GM19023 (cell line): Measurements from ENCODE around the gene SCN9A.
"Not testable (repeated sequence)": the region's sequence is repeated elsewhere in the genome, so short reads cannot be mapped to it uniquely, and the experiment has no call there.

ENCODE experiments used
- ATAC-seq: cut with Tn5 transposase; IDR thresholded peaks from one replicate; pipeline ENCODE4 v1.9.1; 2021; ENCODE audit warnings: mild to moderate bottlenecking, moderate library complexity; ENCODE audit not compliant: unreplicated experiment

The SCN9A gene

GRCh38 chr2:166375736-166376487 lies at the start of gene SCN9A:
Gene SCN9A, minus strand, starts transcription at chr2:166375944. Its CDS starts 64,188 bp downstream, at chr2:166311756.
- ATAC-seq, result no peak

- no peak for ATAC-seq
These were observed 49.1 kb upstream of the SCN9A start for GRCh38 chr2:166424841-166425240.

GRCh38 chr2:166419616-166419934 lies 43.8 kb upstream of the SCN9A start:
- no peak for ATAC-seq

- ATAC-seq, result no peak
These were observed 43.3 kb upstream of the SCN9A start for GRCh38 chr2:166418853-166419615.

GRCh38 chr2:166417669-166418068 lies 41.9 kb upstream of the SCN9A start:
- ATAC-seq, result no peak

GRCh38 chr2:166413255-166413654 lies 37.5 kb upstream of the SCN9A start:
- no peak for ATAC-seq

- no peak for ATAC-seq
These were observed 35.9 kb upstream of the SCN9A start for GRCh38 chr2:166411473-166412230.

- ATAC-seq, result no peak
These were observed 35.2 kb upstream of the SCN9A start for GRCh38 chr2:166410828-166411472.

GRCh38 chr2:166407746-166408145 lies 32.0 kb upstream of the SCN9A start:
- ATAC-seq, result not testable (repeated sequence)

- ATAC-seq, result no peak
These were observed 30.6 kb upstream of the SCN9A start for GRCh38 chr2:166406374-166406773.

- no peak for ATAC-seq
These were observed 29.8 kb upstream of the SCN9A start for GRCh38 chr2:166405569-166405926.

- no peak for ATAC-seq
These were observed 29.3 kb upstream of the SCN9A start for GRCh38 chr2:166404831-166405568.

- ATAC-seq, result no peak
These were observed 18.5 kb upstream of the SCN9A start for GRCh38 chr2:166394245-166394644.

- no peak for ATAC-seq
These were observed 17.3 kb upstream of the SCN9A start for GRCh38 chr2:166393008-166393407.

GRCh38 chr2:166388481-166389070 lies 12.8 kb upstream of the SCN9A start:
- no peak for ATAC-seq

- ATAC-seq, result no peak
These were observed 9.6 kb upstream of the SCN9A start for GRCh38 chr2:166385313-166385712.

- ATAC-seq, result no peak
These were observed 9.0 kb upstream of the SCN9A start for GRCh38 chr2:166384774-166385173.

GRCh38 chr2:166382448-166382847 lies 6.7 kb upstream of the SCN9A start:
- no peak for ATAC-seq

- no peak for ATAC-seq
These were observed 4.9 kb upstream of the SCN9A start for GRCh38 chr2:166380615-166381014.

GRCh38 chr2:166376873-166377272 lies 1.1 kb upstream of the SCN9A start:
- ATAC-seq, result no peak
